G401.6 (cell line): ENCODE data around the gene SKIL.
"Not testable (repeated sequence)": the region's sequence is repeated elsewhere in the genome, so short reads cannot be mapped to it uniquely, and the experiment has no call there.

ENCODE experiments used
- FAIRE-seq: peaks from 2 replicates; lab custom pipeline; 2012; peaks lifted over from hg19 to GRCh38; lab: Jason Lieb, UNC

Gene SKIL, protein sequence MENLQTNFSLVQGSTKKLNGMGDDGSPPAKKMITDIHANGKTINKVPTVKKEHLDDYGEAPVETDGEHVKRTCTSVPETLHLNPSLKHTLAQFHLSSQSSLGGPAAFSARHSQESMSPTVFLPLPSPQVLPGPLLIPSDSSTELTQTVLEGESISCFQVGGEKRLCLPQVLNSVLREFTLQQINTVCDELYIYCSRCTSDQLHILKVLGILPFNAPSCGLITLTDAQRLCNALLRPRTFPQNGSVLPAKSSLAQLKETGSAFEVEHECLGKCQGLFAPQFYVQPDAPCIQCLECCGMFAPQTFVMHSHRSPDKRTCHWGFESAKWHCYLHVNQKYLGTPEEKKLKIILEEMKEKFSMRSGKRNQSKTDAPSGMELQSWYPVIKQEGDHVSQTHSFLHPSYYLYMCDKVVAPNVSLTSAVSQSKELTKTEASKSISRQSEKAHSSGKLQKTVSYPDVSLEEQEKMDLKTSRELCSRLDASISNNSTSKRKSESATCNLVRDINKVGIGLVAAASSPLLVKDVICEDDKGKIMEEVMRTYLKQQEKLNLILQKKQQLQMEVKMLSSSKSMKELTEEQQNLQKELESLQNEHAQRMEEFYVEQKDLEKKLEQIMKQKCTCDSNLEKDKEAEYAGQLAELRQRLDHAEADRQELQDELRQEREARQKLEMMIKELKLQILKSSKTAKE

GRCh38 chr3:170357176-170358041 lies at the start of gene SKIL:
Gene SKIL (plus strand): TSS chr3:170357715. CDS start chr3:170360332, 2,617 bp downstream.
- no peak for FAIRE-seq

DNA sequence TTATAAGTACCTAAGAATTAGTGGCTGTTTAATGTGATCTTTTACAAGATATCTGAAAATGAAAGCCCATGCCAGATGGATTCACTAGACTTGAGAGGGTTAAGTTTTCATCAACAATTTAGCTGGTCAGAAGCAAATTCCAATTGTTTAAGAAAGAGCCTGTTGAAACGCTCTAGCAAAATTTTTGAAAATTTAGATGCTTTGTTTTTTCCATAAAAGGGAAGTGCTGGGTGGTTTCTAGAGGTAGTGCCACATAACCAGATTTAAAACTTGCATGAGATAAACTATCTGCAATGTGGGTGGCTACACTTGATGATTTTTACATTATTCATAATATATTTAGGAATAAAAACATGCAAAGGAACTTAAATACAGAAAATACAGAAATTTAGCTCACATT lies 48.5 kb upstream of the SKIL start:
- FAIRE-seq, result no peak

DNA sequence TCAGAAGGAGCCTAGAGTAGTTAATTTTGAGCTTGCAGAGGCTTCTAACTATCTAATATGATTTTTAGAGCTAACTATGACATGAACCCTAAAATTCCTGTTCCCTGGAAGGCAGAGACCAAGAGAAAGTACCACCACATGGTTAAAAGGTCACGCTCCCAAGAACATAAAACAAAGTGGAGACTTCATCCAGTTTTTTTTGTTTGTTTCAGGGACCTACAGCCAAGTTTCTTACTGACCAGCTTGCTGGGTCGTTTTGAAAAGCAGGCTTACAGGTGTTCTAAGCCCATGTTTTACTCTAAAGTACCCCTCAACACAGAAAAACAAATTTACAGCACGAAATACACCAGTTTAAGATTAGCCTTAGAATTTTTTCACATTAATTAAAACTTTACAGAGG lies 39.6 kb upstream of the SKIL start:
- FAIRE-seq, result no peak

GRCh38 chr3:170320461-170321121 lies 36.9 kb upstream of the SKIL start:
- FAIRE-seq, result no peak

DNA sequence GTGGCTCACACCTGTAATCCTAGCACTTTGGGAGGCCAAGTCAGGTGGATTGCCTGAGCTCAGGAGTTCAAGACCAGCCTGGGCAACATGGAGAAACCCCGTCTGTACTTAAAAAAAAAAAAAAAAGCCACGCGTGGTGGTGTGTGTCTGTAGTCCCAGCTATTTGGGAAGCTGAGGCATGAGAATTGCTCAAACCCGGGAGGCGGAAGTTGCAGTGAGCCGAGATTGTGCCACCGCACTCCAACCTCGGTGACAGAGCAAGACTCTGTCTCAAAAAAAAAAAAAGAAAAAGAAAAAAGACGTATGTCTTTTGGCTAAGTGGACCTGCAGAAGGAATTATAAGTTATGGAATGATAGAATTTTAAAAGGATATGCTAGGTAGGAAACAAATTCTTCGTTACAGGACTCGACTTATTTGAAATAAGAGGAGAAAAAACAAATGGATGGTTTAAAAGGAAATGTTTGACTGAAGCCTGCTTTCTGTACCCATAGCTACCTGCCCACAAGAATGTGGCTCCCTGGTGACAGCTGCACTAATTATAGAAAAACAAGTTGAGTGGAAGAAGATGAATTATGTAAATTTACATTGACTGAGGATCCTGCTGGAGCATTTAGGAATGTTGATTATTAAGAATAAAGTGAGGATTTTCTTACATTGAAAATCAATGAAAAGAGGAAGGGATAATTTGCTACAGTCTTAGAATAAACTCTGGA lies 36.0 kb upstream of the SKIL start:
- no peak for FAIRE-seq

GRCh38 chr3:170322566-170323269 lies 34.8 kb upstream of the SKIL start:
- no peak for FAIRE-seq

DNA sequence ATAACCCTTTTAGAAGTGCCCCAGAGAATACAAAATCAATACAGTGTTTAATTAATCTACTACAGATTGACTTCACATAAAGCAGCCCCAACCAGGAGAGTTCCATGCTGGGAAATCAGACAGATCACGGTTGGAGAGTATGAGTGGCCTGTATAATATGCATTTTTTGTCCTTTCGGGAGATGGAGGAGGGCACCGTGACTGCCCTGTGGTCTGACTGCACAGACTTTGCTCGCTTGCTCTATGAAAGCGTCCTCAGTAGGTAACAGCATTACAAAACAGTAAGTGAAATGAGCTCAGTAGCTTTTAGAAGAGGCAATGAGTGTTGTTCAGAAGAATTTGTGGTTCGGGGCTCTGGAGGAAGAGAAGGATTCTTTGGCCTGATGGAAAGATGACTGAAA lies 34.2 kb upstream of the SKIL start:
- no peak for FAIRE-seq

DNA sequence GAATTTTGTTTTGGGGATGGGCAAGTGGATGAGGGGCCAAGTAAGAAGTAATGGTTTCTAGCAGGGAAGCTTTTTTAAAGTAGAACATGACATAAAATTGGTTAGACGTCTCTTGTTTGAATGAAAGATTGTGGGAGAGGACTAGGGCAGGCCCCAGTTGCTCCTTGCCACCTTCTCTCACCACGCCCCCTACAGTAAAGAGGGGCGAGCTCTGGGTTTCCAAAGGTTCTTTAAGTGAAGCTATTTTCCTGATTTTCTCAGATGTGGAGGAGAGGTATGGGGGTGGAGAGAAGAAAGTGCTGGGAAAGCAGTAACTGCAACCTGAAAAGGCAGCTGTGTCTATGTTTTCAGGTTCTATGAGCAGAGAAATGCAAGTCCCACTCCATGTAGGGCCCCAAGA lies 32.6 kb upstream of the SKIL start:
- FAIRE-seq, result no peak

- FAIRE-seq, result no peak
Measured at GRCh38 chr3:170327040-170327808, 30.3 kb upstream of the SKIL start.

DNA sequence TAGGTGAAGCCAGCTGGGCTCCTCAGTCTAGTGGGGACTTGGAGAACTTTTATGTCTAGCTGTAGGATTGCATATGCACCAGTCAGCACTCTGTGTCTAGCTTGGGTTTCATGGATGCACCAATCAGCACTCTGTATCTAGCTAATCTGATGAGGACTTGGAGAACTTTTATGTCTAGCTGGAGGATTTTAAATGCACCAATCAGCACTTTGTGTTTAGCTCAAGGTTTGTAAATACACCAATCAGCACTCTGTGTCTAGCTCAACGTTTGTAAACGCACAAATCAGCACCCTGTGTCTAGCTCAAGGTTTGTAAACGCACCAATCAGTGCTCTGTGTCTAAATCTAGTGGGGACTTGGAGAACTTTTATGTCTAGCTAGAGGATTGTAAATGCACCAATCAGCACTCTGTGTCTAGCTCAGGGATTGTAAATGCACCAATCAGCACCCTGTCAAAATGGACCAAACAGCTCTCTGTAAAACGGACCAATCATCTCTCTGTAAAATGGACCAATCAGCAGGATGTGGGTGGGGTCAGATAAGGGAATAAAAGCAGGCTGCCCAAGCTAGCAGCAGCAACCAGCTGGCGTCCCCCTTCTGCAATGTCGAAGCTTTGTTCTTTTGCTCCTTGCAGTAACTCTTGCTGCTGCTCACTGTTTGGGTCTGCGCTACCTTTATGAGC lies 29.5 kb upstream of the SKIL start:
- FAIRE-seq, result not testable (repeated sequence)

DNA sequence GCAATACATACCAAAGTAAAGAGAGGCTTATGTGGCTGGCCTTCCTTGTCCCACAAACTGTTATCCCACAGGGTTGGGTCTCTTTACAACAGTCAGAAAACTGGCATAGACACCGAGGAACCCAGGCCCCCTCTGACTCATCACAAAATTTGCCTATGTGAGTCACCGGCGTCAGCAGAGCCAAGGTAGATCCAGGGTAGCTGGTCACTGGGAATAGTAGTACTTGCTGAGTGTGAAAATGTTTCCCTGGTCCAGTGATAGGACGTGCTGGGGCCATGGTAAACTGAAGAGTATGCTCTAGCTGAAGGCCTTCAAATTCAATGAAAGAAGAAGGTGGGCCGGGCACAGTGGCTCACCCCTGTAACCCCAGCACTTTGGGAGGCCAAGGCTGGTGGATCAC lies 27.1 kb upstream of the SKIL start:
- no peak for FAIRE-seq

- no peak for FAIRE-seq
Measured at GRCh38 chr3:170331143-170331542, 26.4 kb upstream of the SKIL start.

DNA sequence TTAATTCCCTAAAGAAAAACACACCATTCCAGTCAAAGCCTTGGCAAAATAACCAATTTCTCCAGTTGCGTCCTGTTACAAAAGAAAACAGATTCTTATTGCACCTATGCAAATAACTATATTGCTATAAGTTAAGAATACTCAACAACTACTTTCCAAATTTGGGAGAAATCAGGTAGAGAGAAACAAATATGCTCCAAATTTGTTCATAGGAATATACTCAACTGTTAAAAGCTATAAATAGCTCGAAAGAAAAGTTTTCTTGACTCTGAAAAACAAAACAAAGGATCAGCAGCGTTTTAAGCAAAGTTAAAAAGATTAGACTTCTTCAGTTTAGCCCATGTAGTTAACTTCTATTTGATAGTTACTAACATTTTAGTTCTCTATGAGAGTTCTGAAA lies 20.1 kb upstream of the SKIL start:
- no peak for FAIRE-seq

- FAIRE-seq, result peak; percentile 50
Measured at GRCh38 chr3:170338690-170339340, 18.7 kb upstream of the SKIL start.

DNA sequence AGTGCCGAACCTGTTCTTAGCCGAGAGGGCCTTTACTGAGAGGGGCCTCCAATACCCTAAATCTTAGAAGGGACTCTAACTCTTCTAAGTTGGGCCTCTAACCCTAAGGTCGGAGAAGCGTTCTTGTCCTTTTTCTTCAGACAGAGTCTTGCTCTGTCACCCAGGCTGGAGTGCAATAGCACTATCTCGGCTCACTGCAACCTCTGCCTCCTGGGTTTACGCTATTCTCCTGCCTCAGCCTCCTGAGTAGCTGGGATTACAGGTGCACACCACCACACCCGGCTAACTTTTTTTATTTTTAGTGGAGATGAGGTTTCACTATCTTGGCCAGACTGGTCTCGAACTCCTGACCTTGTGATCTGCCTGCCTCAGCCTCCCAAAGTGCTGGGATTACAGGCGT lies 15.2 kb upstream of the SKIL start:
- not testable (repeated sequence) for FAIRE-seq

GRCh38 chr3:170343859-170344258 lies 13.7 kb upstream of the SKIL start:
- FAIRE-seq, result not testable (repeated sequence)

- FAIRE-seq, result no peak
Measured at GRCh38 chr3:170344971-170345370, 12.5 kb upstream of the SKIL start.

- no peak for FAIRE-seq
Measured at GRCh38 chr3:170346481-170347392, 10.8 kb upstream of the SKIL start.
